GM13977 (cell line): ENCODE data around the gene SOX14.
A peak's percentile ranks its signal among the peaks of the same experiment; 100 is the strongest.

ENCODE experiments used
- DNase-seq: peaks from one replicate; pipeline ENCODE4 v3.0.0; 2012; ENCODE audit warnings: low spot score
- in situ Hi-C: fragments of 300-500 bp; cut with MboI; formaldehyde crosslinking; loops from one replicate; pipeline ENCODE4 v1.12.0; 2022; ENCODE audit warnings: low sequenced_read_pairs, low pct_unique_long_range_greater_than_20kb, mixed read lengths, inconsistent platforms; ENCODE audit not compliant: unreplicated experiment
- TF ChIP-seq, protein P1 (sequence below): IDR thresholded peaks from 2 replicates; pipeline ENCODE4 v1.5.1; 2012; ENCODE audit warnings: mild to moderate bottlenecking, control low read depth; ENCODE audit not compliant: insufficient read depth; ENCODE audit errors: extremely low read depth, missing control alignments

Gene SOX14

DNA sequence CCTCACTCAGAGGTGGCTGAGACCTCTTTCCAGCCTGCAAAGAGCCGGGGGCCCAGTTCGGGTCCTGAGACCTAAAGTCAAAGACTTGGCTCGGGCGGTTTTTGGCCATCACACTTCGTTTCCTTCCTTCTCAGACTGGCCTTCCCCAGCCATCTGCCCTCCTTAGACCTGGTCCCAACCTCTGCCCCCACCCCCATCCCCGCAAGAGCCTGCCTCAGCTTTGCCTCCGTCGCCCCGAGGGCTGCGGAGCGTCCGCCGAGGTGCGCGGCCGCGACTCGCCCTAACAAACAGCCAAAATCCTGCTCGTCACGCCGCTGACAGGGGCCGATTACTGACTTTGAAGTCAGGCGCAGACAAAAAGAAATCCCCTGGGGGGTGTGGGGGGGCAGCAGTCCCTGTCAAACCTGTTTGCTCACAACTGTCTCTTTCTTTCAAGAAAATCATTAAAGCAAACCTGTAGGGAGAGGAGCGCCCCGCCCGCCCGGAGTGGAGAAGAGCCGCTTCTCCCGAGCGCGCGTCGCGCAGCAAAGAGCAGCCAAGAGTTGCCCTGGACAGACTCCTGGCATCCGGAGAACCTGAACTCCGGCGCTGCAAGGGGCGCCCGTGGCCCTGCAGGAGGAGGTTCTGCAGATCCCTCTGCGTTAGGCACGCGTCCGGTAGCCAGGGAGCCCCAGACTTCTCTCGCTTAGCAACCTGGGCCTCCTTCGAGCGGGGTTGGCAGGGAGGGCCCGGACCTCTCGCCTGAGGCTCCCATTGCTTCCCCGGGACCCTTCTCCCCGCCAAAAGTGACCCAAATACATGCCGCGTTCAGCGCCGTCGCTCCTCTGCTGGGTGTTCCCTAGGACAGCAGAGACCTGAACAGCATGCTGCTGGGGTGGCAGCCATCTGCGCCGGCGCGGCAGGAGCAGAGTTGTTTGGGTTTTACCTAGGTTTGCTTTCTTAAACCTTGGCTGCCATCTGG is 4.5 kb downstream of the SOX14 start:
- in situ Hi-C loops, result no loop called here
- TF ChIP-seq, protein P1, sequence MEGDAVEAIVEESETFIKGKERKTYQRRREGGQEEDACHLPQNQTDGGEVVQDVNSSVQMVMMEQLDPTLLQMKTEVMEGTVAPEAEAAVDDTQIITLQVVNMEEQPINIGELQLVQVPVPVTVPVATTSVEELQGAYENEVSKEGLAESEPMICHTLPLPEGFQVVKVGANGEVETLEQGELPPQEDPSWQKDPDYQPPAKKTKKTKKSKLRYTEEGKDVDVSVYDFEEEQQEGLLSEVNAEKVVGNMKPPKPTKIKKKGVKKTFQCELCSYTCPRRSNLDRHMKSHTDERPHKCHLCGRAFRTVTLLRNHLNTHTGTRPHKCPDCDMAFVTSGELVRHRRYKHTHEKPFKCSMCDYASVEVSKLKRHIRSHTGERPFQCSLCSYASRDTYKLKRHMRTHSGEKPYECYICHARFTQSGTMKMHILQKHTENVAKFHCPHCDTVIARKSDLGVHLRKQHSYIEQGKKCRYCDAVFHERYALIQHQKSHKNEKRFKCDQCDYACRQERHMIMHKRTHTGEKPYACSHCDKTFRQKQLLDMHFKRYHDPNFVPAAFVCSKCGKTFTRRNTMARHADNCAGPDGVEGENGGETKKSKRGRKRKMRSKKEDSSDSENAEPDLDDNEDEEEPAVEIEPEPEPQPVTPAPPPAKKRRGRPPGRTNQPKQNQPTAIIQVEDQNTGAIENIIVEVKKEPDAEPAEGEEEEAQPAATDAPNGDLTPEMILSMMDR, result no peak
- peak; percentile 12 for DNase-seq

DNA sequence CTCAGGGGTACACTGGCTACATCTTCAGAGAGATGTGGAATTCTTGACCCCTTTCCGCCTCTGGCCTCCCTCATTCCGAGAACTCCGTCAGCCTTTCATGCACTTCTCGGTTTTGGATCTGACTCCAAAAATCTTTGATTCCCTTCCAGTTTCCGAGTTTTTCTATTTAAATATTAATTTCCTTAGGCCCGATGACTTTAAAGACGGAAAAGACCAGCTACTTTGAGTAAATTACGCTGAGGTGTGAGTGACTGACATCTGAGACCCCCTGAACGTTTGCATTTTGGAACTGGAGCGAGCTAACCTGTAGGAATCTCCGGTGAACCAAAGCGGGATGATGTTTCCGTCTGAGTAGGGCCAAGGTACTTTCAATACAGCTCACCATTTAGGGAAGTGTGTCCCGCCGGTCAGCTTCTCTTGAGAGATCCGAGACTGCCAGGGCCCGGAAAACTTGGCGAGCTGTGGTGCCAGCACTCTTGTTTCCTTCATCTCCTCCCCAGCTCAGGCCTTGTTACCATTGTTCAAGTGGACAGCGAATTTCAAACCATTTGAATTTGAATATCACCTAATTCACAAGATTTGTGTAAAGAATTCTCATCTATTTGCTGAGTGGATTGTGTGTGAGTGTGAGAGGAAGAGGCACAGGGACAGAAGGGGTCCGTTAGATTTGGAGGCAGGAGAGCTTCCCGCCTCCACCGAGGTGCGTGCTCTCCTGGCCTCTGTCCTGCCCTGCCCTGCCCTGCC is 5.4 kb downstream of the SOX14 start:
- TF ChIP-seq, protein P1, result no peak
- peak; percentile 5 for DNase-seq
- in situ Hi-C loops, result no loop called here

DNA sequence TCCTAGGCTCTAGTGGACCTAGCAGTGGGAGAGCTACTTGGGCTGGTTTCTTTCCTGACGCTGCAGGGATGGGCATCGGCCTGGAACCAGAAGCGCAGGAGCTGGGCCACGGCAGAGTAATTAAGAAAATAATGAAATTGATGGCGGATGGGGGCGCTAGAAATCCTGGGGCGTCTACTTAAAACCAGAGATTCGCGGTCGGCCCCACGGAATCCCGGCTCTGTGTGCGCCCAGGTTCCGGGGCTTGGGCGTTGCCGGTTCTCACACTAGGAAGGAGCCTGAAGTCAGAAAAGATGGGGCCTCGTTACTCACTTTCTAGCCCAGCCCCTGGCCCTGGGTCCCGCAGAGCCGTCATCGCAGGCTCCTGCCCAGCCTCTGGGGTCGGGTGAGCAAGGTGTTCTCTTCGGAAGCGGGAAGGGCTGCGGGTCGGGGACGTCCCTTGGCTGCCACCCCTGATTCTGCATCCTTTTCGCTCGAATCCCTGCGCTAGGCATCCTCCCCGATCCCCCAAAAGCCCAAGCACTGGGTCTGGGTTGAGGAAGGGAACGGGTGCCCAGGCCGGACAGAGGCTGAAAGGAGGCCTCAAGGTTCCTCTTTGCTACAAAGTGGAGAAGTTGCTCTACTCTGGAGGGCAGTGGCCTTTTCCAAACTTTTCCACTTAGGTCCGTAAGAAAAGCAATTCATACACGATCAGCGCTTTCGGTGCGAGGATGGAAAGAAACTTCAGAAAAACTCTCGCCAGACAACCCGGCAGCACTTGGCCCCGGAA is 6.1 kb downstream of the SOX14 start:
- peak; percentile 10 for DNase-seq

DNA sequence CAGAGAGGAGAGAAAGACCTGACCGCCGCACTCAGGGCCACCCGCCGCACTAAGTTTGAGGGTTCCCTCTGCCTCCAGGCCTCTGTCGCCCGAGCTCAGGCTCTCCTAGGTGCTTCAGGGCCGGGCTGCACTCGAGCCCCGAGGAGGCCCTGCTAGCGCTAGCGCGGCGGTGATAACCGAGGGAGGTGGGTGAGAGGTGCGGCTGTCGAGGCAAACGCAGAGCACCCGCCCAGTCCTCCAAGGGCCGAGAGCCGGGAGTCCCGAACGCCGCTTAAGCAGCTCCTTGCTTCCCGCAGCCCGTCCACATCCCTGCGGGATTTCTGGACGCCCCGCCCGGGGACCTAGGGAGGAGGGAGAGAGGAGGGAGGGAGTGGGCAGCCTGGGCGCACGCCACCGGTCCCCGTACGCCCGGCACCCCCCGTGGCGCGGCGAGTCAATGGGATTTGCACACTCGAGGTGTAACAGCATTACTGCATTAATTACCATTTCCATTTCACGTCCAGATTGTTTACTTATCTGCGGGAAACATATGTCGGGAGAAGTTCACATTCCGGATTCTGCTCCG is 6.8 kb downstream of the SOX14 start:
- TF ChIP-seq, protein P1, result no peak
- in situ Hi-C loops, result no loop called here
- peak; percentile 12 for DNase-seq

More for the DNA sequence above, 6.1 kb downstream of the SOX14 start:
- TF ChIP-seq, protein P1, result peak; percentile 3
- in situ Hi-C loops, result no loop called here

DNA sequence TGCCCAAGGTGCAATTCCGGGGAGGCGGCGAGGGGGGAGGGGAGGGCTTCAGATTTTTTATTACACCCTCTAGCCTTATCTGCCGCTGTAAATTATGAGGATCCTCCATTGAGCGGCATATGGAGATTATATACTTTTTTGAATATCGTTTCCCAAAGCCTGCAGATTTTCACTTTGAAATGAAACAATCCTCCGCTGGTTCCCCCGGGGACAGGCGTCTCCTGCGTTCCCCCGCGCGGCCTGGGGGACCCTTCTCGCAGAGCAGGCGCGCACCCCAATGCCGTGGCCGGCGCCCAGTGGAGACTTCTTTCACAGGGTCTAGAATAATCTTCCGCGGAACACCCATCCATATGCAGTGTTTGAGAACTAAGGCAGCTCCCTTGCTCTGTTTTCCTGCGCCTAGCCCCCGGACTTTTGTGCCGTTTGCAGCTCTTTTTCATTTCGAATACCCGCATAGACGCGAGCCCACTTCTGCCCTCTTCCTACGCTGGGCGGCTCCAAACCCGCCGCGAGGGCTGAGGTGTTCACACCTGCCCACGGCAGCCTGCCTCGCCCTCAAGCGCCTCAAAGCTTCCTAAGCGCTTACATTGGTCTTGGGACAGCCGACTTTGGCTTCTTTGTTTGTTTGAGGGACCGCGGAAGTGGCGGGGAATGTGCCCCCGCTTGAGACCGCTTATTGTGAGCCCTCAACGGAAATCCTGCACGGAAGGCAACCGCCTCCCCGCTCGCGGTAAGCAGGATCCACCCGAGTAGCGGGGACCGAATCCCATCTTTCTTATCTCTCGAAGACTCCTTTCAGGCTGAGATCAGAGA is 7.5 kb downstream of the SOX14 start:
- TF ChIP-seq, protein P1, result no peak
- in situ Hi-C loops, result no loop called here
- no peak for DNase-seq
